Choroid plexus epithelial cell (primary cell): ENCODE results near the gene PHACTR2.

ENCODE experiments used
- DNase-seq: peaks from one replicate; pipeline ENCODE4 v3.0.0-alpha.2; 2010; ENCODE audit warnings: low read depth
- H3K4me3 ChIP-seq: 2 replicates; pipeline ENCODE4 v1.5.1; 2011; ENCODE audit warnings: low read depth, mild to moderate bottlenecking, control low read depth, low read length, moderate library complexity
- TF ChIP-seq, protein P1 (sequence below): conservative IDR thresholded peaks from 2 replicates; pipeline ENCODE4 v1.5.1; 2011; ENCODE audit warnings: low read depth, mild to moderate bottlenecking, control low read depth, inconsistent platforms, low read length, moderate library complexity

PHACTR2 gene

DNA sequence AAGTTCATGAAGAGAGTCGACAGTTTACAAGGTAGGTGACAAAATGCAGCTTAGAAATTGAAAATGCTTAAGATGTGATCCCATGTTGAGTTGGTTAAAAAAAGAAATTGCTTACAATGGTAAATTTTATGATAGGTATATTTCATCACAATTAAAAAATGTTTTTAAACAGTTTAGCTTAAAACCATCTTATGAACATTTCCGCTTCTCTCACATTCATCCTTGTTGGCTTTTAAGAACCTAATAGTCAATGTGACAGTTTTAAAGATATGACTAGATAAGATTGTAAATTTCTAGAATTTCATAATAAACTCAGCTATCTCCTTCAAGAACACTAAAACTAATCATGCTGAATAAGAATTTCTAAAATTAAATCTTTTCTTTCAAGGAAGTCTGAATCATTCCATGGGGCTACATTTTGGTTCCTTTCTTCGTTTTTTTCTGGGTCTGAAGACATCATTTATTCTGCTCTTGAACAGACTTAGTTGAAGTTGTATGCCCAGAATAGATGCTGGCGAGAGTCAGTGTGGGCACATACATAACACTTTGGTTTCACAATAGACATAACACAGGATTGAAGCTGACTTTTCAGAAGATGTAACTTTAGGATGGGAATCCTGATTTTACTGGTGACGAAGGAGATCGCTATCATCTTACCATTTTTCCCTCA, 129.5 kb downstream of the PHACTR2 start:
- no peak for DNase-seq
- TF ChIP-seq, protein P1, sequence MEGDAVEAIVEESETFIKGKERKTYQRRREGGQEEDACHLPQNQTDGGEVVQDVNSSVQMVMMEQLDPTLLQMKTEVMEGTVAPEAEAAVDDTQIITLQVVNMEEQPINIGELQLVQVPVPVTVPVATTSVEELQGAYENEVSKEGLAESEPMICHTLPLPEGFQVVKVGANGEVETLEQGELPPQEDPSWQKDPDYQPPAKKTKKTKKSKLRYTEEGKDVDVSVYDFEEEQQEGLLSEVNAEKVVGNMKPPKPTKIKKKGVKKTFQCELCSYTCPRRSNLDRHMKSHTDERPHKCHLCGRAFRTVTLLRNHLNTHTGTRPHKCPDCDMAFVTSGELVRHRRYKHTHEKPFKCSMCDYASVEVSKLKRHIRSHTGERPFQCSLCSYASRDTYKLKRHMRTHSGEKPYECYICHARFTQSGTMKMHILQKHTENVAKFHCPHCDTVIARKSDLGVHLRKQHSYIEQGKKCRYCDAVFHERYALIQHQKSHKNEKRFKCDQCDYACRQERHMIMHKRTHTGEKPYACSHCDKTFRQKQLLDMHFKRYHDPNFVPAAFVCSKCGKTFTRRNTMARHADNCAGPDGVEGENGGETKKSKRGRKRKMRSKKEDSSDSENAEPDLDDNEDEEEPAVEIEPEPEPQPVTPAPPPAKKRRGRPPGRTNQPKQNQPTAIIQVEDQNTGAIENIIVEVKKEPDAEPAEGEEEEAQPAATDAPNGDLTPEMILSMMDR: no peak
- no peak overlapping the region for H3K4me3 ChIP-seq

DNA sequence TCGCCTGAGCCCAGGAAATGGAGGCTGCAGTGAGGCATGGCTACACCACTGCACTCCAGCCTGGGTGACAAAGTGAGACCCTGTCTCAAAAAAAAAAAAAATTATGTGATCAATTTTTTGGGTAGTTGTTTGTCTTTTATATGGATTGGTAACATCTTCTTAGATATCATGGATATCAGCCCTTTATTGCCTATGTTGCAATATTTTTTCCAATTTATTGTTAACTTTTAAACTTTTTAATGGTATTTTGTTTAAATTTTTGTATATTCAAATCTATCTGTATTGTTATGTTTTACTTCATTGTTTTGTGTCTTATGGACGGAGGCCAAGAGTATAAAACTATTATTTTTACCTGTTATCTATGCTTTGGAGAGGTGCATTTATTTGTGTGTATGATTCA, 133.0 kb downstream of the PHACTR2 start:
- DNase-seq: no peak
- no peak overlapping the region for H3K4me3 ChIP-seq
- TF ChIP-seq, protein P1: no peak

DNA sequence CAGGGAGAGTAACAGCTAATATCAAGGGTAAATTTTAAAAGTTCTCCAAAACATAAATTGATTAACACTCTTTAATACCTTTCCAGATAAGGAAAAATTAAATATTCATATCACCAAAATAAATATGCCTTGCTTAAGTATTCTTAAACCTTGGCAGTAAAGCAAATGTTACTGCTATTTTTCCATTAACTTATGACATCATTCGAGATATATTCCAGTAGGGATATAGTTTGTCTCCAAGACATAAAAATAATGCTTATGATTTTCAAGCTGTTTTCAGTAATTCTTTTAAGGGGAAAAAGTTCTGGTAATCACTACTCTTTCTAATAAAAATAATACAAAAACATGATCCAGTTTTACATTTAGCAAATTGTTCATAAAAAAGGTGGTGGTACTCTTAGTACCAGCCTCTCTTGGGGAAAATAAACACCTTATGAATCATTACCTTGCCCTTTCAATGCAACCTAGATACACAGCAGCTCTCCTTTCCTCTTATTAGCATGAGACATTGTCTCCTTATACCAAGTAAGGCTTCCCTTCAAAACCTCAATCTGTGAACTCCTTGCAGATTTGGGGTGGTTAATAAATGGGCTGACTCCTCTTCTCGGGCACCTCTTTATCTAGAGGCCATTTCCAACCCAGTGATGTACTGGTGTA, 133.9 kb downstream of the PHACTR2 start:
- TF ChIP-seq, protein P1: no peak
- DNase-seq: no peak
- no peak overlapping the region for H3K4me3 ChIP-seq

DNA sequence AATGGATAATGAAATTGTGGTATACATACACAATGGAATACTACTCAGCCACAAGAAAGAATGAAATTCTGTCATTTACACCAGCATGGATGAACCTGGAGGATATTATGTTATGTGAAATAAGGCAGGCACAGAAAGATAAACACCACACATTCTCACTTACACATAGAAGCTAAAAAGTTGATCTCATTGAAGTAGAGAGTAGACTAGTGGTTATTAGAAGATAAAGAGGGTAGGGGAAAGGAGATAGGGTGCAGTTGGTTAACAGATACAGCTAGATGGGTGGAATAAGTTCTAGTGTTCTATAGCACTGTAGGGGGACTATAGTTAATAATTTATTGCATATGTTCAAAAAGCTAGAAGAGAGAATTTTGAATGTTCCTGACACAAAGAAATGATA, 139.9 kb downstream of the PHACTR2 start:
- no peak for DNase-seq
- H3K4me3 ChIP-seq: no peak overlapping the region
- TF ChIP-seq, protein P1: no peak

DNA sequence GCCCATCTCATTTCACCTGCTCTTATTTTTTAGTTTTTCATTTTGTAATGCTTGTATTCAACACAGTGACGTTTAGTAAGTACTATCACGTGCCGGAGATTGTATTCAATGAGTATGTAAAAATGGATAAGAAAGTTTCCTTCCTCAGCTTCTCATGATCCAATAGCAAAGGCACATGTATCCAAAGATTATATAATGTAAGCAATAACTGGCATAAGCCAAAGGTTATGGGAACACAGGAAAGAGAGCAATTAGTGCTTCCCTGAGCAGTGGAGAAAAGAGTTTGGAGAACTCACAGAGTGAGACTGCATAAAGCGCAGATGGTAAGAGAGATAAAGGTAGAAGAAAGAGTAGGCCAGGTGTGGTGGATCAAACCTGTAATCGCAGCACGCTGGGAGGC, 143.6 kb downstream of the PHACTR2 start:
- no peak for DNase-seq
- no peak overlapping the region for H3K4me3 ChIP-seq
- TF ChIP-seq, protein P1: no peak

DNA sequence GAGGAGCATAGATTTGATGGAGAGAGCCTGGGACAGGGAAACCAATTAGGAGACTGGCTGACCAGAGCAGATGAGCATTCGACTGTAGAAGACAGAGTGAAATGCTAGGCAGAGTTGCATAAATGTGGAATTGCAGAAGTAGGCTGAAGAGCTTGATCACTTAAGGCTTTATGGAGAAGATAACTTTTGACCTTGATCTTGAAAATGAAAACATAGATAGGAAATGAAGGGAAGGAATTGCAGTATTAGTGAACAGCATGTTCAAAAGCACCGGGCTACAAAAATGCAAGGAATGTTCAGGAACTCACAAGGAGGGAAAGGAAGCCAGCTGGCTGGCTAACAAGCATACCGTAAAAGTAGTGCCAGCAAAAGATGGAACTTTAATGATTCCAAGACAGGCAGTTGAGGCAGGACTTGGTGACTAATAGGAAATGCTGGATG, 144.8 kb downstream of the PHACTR2 start:
- DNase-seq: peak; percentile 50
- TF ChIP-seq, protein P1: no peak
- no peak overlapping the region for H3K4me3 ChIP-seq

DNA sequence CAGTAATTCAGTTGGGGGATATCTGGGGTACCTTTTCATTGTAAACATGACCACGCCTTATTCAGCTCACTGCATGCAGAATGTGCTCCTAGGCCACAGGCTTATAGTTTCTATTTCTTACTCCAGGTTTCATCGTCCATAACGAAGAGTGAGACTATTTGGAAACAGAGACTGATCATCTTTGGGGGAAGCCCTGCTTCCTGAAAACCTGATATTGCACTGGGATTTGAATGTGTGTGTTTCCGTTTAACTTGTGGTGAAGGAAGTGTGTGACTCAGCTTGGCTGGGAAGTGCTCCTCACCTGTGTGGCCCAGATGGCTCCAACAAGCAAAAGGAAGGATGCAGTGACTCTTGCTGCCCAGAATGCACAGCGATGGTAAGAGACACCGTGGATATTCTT, 145.8 kb downstream of the PHACTR2 start:
- DNase-seq: no peak
- TF ChIP-seq, protein P1: no peak
- H3K4me3 ChIP-seq: no peak overlapping the region
